SK-N-SH (cell line): Measurements from ENCODE around the gene ANKRD16.

Source experiments
- CHD2 ChIP-seq: fragments of 150-350 bp; IDR thresholded peaks from 2 replicates; pipeline ENCODE4 v1.6.1; 2018; ENCODE audit warnings: low read length; ENCODE audit not compliant: partially characterized antibody
- EP300 ChIP-seq, 2 experiments: IDR thresholded peaks; 2 replicates each; pipeline versions ENCODE4 v1.4.0 to v1.6.1; 2012; ENCODE audit warnings: borderline replicate concordance in 1 of 2, low read depth in 1 of 2, low read length in 1 of 2
- EZH2phosphoT487 ChIP-seq: fragments of 200-600 bp; sonication (generic); IDR thresholded peaks from 2 replicates; pipeline ENCODE4 v1.6.1; 2017; ENCODE audit warnings: low read depth, mixed run types, mild to moderate bottlenecking, antibody characterized with exemption, moderate library complexity, borderline replicate concordance
- GATA2 ChIP-seq: sonication (generic); formaldehyde crosslinking; IDR thresholded peaks from 2 replicates; pipeline ENCODE4 v1.5.0; 2020; ENCODE audit warnings: mild to moderate bottlenecking, missing genetic modification reagents
- NRF1 ChIP-seq: IDR thresholded peaks from 2 replicates; pipeline ENCODE4 v1.6.1; 2012; ENCODE audit warnings: low read depth, mild to moderate bottlenecking, low read length
- POLR2AphosphoS5 ChIP-seq: IDR thresholded peaks from 2 replicates; pipeline ENCODE4 v1.6.1; 2012; ENCODE audit warnings: low read depth, low read length
- SIN3A ChIP-seq: IDR thresholded peaks from 2 replicates; pipeline ENCODE4 v1.6.1; 2012; ENCODE audit warnings: low read depth, mild to moderate bottlenecking, low read length, moderate library complexity, borderline replicate concordance
- TCF12 ChIP-seq: IDR thresholded peaks from 2 replicates; pipeline ENCODE4 v1.4.0; 2012
- YY1 ChIP-seq: IDR thresholded peaks from 2 replicates; pipeline ENCODE4 v1.4.0; 2012; ENCODE audit warnings: low read depth, mild to moderate bottlenecking
- TF ChIP-seq, protein P1 (sequence below): fragments of 200-600 bp; sonication (generic); IDR thresholded peaks from 2 replicates; pipeline ENCODE4 v1.6.1; 2017; ENCODE audit warnings: antibody characterized with exemption, mild to moderate bottlenecking, moderate library complexity
- TF ChIP-seq, protein P2 (sequence below): fragments of 150-350 bp; IDR thresholded peaks from 2 replicates; pipeline ENCODE4 v1.6.1; 2017; ENCODE audit warnings: antibody characterized with exemption, low read length, low read depth, borderline replicate concordance
- TF ChIP-seq, protein P3 (sequence below): IDR thresholded peaks from 2 replicates; pipeline ENCODE4 v1.4.0; 2012; ENCODE audit warnings: low read depth, borderline replicate concordance
- TF ChIP-seq, protein P4 (sequence below): IDR thresholded peaks from 2 replicates; pipeline ENCODE4; 2012

DNA sequence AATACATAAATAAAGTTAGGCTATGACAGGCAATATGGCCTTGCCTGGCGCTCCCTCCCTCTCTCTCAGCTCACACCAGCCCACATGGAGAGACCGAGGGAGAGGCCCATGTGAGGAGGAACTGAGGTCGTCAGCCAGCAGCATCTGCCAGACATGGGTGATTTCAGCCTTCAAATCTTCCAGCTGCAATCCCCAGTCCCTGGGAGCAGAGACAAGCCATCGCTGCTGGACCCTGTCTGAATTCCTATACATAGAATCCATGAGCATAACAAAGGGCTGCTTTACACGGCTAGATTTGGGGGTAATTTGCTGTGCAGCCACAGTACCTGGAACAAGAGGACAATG lies 35.6 kb downstream of the ANKRD16 start:
- TF ChIP-seq, protein P1, sequence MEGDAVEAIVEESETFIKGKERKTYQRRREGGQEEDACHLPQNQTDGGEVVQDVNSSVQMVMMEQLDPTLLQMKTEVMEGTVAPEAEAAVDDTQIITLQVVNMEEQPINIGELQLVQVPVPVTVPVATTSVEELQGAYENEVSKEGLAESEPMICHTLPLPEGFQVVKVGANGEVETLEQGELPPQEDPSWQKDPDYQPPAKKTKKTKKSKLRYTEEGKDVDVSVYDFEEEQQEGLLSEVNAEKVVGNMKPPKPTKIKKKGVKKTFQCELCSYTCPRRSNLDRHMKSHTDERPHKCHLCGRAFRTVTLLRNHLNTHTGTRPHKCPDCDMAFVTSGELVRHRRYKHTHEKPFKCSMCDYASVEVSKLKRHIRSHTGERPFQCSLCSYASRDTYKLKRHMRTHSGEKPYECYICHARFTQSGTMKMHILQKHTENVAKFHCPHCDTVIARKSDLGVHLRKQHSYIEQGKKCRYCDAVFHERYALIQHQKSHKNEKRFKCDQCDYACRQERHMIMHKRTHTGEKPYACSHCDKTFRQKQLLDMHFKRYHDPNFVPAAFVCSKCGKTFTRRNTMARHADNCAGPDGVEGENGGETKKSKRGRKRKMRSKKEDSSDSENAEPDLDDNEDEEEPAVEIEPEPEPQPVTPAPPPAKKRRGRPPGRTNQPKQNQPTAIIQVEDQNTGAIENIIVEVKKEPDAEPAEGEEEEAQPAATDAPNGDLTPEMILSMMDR: no peak
- TF ChIP-seq GATA2 (CRISPR knock-in tag) (no peak), TCF12 (no peak), EZH2phosphoT487 (no peak), POLR2AphosphoS5 (no peak), CHD2 (no peak), EP300 (IDR thresholded peaks at IDR 0.05; ENCODE audit: borderline replicate concordance in 1 of 2, low read depth in 1 of 2, low read length in 1 of 2) (no peak), SIN3A (no peak), YY1 (no peak), NRF1 (no peak)
- TF ChIP-seq, protein P2, sequence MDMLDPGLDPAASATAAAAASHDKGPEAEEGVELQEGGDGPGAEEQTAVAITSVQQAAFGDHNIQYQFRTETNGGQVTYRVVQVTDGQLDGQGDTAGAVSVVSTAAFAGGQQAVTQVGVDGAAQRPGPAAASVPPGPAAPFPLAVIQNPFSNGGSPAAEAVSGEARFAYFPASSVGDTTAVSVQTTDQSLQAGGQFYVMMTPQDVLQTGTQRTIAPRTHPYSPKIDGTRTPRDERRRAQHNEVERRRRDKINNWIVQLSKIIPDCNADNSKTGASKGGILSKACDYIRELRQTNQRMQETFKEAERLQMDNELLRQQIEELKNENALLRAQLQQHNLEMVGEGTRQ: no peak
- TF ChIP-seq, protein P3, sequence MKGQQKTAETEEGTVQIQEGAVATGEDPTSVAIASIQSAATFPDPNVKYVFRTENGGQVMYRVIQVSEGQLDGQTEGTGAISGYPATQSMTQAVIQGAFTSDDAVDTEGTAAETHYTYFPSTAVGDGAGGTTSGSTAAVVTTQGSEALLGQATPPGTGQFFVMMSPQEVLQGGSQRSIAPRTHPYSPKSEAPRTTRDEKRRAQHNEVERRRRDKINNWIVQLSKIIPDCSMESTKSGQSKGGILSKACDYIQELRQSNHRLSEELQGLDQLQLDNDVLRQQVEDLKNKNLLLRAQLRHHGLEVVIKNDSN: no peak
- TF ChIP-seq, protein P4, sequence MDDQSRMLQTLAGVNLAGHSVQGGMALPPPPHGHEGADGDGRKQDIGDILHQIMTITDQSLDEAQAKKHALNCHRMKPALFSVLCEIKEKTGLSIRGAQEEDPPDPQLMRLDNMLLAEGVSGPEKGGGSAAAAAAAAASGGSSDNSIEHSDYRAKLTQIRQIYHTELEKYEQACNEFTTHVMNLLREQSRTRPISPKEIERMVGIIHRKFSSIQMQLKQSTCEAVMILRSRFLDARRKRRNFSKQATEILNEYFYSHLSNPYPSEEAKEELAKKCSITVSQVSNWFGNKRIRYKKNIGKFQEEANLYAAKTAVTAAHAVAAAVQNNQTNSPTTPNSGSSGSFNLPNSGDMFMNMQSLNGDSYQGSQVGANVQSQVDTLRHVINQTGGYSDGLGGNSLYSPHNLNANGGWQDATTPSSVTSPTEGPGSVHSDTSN: no peak
